GM19351 (cell line): Measurements from ENCODE around the gene TAS2R43.
"Not testable (repeated sequence)": the region's sequence is repeated elsewhere in the genome, so short reads cannot be mapped to it uniquely, and the experiment has no call there.

Experiments used
- ATAC-seq: cut with Tn5 transposase; IDR thresholded peaks from one replicate; pipeline ENCODE4 v1.9.1; 2021; ENCODE audit warnings: mild to moderate bottlenecking, moderate library complexity; ENCODE audit not compliant: unreplicated experiment

Gene TAS2R43

GRCh38 chr12:11062194-11062593 lies 29.9 kb downstream of the TAS2R43 start, which contains the start of gene TAS2R46:
Gene TAS2R46, minus strand, starts transcription at chr12:11062294. Its CDS starts 0 bp downstream, at chr12:11062294.
- not testable (repeated sequence) for ATAC-seq

DNA sequence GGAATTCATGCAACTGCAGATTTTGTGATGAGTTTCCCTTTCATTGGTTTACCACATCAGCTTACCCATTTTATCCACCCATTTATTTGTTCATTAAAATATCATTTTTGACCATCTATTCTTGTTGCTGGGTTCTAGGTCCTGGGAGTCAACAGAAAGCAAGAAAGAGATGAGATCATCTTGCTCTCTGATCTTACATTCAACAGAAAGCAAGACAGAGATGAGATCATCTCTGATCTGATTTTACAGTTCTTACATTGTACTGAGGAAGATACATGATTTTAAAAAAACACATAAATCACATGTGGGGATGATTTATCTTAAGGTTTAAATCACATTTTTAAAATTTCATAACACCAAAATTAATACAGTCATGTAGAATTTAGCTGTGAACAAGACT lies 32.3 kb downstream of the TAS2R43 start:
- no peak for ATAC-seq

DNA sequence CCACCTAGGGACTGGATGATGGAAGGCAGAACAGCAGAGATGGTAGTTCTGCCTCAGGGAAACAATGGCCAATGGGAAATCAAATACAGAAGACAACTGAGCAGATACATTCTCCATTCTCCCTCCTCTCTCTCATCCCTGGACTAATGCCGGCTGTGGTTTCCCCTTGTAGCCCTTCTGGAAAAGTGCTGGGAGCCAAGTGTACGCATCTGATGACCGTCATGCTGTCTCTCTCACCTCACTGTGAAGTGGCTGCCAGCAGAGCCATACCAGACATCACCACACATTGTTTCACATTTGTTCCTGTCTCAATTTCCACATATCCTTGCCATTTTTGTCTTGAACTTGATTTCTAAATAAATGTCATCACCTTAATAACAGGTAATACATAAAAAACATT lies 33.1 kb downstream of the TAS2R43 start:
- no peak for ATAC-seq

- no peak for ATAC-seq
These were observed 36.8 kb downstream of the TAS2R43 start for GRCh38 chr12:11055306-11055705.

DNA sequence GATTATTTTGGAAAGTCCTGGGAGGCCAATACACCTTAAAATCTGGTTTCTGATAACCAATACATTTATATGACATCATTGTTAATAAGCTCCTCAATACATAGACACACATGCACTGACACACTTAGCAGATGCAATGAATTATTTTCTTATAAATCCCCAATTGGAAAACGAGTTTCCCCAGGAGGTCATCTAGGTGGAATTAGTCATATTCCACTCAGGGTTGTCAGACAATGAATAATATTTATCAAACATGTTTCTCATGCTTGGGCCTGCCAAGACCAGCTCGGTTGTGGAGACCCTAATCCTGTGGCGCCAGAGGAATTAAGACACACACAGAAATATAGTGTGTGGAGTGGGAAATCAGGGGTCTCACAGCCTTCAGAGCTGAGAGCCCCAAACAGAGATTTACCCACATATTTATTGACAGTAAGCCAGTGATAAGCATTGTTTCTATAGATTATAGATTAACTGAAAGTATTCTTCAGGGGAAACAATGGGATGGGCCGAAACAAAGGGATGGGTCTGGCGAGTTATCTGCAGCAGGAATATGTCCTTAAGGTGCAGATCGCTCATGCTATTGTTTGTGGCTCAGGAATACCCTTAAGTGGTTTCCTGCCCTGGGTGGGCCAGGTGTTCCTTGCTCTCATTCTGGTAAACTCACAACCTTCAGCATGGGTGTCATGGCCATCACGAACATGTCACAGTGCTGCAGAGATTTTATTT lies 42.1 kb downstream of the TAS2R43 start:
- not testable (repeated sequence) for ATAC-seq

DNA sequence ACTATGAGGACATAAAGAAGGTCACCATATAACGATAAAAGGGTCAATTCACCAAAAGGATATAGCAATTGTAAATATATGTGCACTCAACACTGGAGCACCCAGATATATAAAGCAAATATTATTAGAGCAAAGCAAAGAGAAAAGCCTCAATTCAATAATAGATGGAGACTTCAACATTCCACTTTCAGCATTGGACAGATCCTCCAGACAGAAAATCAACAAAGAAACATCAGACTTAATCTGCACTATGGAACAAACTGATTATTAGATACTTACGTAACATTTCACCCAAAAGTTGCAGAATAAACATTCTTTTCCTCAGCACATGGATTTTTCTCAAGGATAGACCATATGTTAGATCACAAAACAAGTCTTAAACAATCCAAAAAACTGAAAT lies 50.7 kb downstream of the TAS2R43 start:
- ATAC-seq, result not testable (repeated sequence)
